Neural cell (in vitro differentiated cells): ENCODE measurements around the gene RASEF.

Experiments
- EP300 ChIP-seq: fragments of 450-650 bp; conservative IDR thresholded peaks from 2 replicates; pipeline ENCODE4 v1.6.1; 2014; ENCODE audit warnings: antibody characterized with exemption, mild to moderate bottlenecking, moderate library complexity; ENCODE audit not compliant: poor library complexity, severe bottlenecking
- RAD21 ChIP-seq: fragments of 450-650 bp; conservative IDR thresholded peaks from 2 replicates; pipeline ENCODE4 v1.6.1; 2014; ENCODE audit warnings: antibody characterized with exemption, mild to moderate bottlenecking, moderate library complexity
- SMC3 ChIP-seq: fragments of 450-650 bp; conservative IDR thresholded peaks from 2 replicates; pipeline ENCODE4 v1.6.1; 2014; ENCODE audit warnings: antibody characterized with exemption, mild to moderate bottlenecking, moderate library complexity; ENCODE audit not compliant: poor library complexity
- TAF1 ChIP-seq: IDR thresholded peaks from 2 replicates; pipeline ENCODE4 v1.6.1; 2012; ENCODE audit warnings: low read depth
- TF ChIP-seq, protein P1 (sequence below): fragments of 450-650 bp; IDR thresholded peaks from 2 replicates; pipeline ENCODE4 v1.5.1; 2014; ENCODE audit warnings: antibody characterized with exemption, mild to moderate bottlenecking, moderate library complexity; ENCODE audit not compliant: poor library complexity, severe bottlenecking
- TF ChIP-seq, protein P2 (sequence below): IDR thresholded peaks from 2 replicates; pipeline ENCODE4 v1.6.1; 2012; ENCODE audit warnings: borderline replicate concordance

DNA sequence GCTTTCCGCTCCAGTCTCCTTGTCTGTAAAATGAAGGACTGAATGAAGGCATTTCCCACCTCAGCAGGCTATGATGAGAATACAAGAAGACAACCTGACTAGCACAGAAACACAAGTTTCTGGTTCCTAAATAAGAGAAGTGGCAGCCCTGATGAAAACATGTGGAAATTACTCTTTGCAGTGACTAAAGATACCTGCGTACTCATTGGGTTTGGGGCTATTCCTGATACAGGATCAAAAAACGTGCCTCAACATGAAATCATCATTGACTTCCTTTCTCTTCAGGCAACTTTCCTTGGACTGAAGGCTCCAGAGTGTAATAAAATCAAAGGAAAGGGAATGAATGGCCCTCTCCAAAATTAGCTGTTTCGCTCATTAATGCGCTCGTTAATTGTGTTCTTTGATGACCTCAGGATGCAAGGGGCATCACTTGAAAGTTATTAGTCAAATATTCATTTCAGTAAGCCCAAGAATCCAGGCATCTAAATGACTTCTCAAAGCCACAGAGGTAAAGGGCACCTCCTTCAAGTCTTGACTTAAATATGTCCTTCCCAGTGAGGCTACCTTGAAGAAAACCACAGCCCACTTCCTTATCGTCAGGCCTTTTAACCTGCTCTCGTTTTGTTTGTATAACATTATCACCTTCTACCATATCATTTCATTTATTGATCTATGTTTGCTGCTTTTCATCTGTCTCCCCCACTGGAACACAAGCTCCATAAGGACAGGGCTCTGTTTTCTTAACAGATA, 68.9 kb downstream of the RASEF start:
- TF ChIP-seq, protein P1, sequence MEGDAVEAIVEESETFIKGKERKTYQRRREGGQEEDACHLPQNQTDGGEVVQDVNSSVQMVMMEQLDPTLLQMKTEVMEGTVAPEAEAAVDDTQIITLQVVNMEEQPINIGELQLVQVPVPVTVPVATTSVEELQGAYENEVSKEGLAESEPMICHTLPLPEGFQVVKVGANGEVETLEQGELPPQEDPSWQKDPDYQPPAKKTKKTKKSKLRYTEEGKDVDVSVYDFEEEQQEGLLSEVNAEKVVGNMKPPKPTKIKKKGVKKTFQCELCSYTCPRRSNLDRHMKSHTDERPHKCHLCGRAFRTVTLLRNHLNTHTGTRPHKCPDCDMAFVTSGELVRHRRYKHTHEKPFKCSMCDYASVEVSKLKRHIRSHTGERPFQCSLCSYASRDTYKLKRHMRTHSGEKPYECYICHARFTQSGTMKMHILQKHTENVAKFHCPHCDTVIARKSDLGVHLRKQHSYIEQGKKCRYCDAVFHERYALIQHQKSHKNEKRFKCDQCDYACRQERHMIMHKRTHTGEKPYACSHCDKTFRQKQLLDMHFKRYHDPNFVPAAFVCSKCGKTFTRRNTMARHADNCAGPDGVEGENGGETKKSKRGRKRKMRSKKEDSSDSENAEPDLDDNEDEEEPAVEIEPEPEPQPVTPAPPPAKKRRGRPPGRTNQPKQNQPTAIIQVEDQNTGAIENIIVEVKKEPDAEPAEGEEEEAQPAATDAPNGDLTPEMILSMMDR, result no peak
- TF ChIP-seq SMC3 (no peak), EP300 (no peak), TAF1 (no peak), RAD21 (no peak)
- TF ChIP-seq, protein P2, sequence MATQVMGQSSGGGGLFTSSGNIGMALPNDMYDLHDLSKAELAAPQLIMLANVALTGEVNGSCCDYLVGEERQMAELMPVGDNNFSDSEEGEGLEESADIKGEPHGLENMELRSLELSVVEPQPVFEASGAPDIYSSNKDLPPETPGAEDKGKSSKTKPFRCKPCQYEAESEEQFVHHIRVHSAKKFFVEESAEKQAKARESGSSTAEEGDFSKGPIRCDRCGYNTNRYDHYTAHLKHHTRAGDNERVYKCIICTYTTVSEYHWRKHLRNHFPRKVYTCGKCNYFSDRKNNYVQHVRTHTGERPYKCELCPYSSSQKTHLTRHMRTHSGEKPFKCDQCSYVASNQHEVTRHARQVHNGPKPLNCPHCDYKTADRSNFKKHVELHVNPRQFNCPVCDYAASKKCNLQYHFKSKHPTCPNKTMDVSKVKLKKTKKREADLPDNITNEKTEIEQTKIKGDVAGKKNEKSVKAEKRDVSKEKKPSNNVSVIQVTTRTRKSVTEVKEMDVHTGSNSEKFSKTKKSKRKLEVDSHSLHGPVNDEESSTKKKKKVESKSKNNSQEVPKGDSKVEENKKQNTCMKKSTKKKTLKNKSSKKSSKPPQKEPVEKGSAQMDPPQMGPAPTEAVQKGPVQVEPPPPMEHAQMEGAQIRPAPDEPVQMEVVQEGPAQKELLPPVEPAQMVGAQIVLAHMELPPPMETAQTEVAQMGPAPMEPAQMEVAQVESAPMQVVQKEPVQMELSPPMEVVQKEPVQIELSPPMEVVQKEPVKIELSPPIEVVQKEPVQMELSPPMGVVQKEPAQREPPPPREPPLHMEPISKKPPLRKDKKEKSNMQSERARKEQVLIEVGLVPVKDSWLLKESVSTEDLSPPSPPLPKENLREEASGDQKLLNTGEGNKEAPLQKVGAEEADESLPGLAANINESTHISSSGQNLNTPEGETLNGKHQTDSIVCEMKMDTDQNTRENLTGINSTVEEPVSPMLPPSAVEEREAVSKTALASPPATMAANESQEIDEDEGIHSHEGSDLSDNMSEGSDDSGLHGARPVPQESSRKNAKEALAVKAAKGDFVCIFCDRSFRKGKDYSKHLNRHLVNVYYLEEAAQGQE, result no peak
